Fibroblast of lung (primary cell): Measurements from ENCODE around the gene RHOT2.

ENCODE experiments used
- EZH2 ChIP-seq: IDR thresholded peaks from 2 replicates; pipeline ENCODE4 v1.5.1; 2012; ENCODE audit warnings: low read length, control low read depth, mild to moderate bottlenecking; ENCODE audit errors: missing control alignments
- TF ChIP-seq, protein P1 (sequence below), 2 donors: IDR thresholded peaks in 1 of 2; conservative IDR thresholded peaks in 1 of 2; 1 replicate in 1 of 2; 2 replicates in 1 of 2; pipeline ENCODE4 v1.5.1; 2011 to 2012; ENCODE audit warnings: low read length in 2 of 2, control low read depth in 1 of 2, inconsistent platforms in 1 of 2, low read depth in 1 of 2, mild to moderate bottlenecking in 1 of 2

- TF ChIP-seq, protein P1, sequence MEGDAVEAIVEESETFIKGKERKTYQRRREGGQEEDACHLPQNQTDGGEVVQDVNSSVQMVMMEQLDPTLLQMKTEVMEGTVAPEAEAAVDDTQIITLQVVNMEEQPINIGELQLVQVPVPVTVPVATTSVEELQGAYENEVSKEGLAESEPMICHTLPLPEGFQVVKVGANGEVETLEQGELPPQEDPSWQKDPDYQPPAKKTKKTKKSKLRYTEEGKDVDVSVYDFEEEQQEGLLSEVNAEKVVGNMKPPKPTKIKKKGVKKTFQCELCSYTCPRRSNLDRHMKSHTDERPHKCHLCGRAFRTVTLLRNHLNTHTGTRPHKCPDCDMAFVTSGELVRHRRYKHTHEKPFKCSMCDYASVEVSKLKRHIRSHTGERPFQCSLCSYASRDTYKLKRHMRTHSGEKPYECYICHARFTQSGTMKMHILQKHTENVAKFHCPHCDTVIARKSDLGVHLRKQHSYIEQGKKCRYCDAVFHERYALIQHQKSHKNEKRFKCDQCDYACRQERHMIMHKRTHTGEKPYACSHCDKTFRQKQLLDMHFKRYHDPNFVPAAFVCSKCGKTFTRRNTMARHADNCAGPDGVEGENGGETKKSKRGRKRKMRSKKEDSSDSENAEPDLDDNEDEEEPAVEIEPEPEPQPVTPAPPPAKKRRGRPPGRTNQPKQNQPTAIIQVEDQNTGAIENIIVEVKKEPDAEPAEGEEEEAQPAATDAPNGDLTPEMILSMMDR (conservative IDR thresholded peaks at IDR 0.05 in 1 of 2, IDR thresholded peaks at IDR 0.05 in 1 of 2; ENCODE audit: low read depth in 1 of 2, low read length in 2 of 2): no peak
- no peak for TF ChIP-seq EZH2
These were observed 48.3 kb downstream of the RHOT2 start for GRCh38 chr16:716200-716568.
